Neuronal stem cell (in vitro differentiated cells): ENCODE results near the gene LRP4.

Experiments used
- DNase-seq: peaks from one replicate; pipeline ENCODE4 v3.0.0-alpha.2; 2013; ENCODE audit warnings: low spot score
- H2AFZ ChIP-seq: one replicate; pipeline ENCODE4 v1.6.1; 2013; ENCODE audit warnings: mild to moderate bottlenecking, low read length, inconsistent platforms
- H2AK5ac ChIP-seq: 2 replicates; pipeline ENCODE4 v1.6.1; 2013; ENCODE audit warnings: low read depth, mild to moderate bottlenecking, inconsistent platforms, low read length, moderate library complexity, mixed read lengths
- H2BK120ac ChIP-seq: 2 replicates; pipeline ENCODE4 v1.6.1; 2013; ENCODE audit warnings: low read depth, mild to moderate bottlenecking, inconsistent platforms, low read length, moderate library complexity, mixed read lengths
- H2BK12ac ChIP-seq: one replicate; pipeline ENCODE4 v1.6.1; 2013; ENCODE audit warnings: low read length, inconsistent platforms
- H2BK15ac ChIP-seq: 2 replicates; pipeline ENCODE4 v1.6.1; 2013; ENCODE audit warnings: mild to moderate bottlenecking, low read length, inconsistent platforms, mixed read lengths
- H2BK5ac ChIP-seq: one replicate; pipeline ENCODE4 v1.6.1; 2013; ENCODE audit warnings: inconsistent platforms, mild to moderate bottlenecking, low read length, moderate library complexity
- H3K14ac ChIP-seq: one replicate; pipeline ENCODE4 v1.6.1; 2013; ENCODE audit warnings: low read length, inconsistent platforms
- H3K18ac ChIP-seq: 2 replicates; pipeline ENCODE4 v1.6.1; 2013; ENCODE audit warnings: low read length, inconsistent platforms
- H3K23ac ChIP-seq: 2 replicates; pipeline ENCODE4 v1.6.1; 2013; ENCODE audit warnings: low read depth, mild to moderate bottlenecking, mixed read lengths, low read length, inconsistent platforms; ENCODE audit not compliant: poor library complexity
- H3K27ac ChIP-seq: replicated peaks from 3 replicates; pipeline ENCODE4 v1.5.1; 2013; ENCODE audit warnings: low read length, inconsistent platforms
- H3K27me3 ChIP-seq, 3 experiments: 2 replicates each; pipeline ENCODE4 v1.6.1; 2013; ENCODE audit warnings: low read length in 3 of 3, mild to moderate bottlenecking in 2 of 3, inconsistent platforms in 1 of 3, low read depth in 1 of 3, mixed read lengths in 1 of 3, moderate library complexity in 1 of 3; ENCODE audit not compliant: control insufficient read depth in 3 of 3, insufficient read depth in 3 of 3
- H3K36me3 ChIP-seq, 2 donors: replicated peaks in 1 of 2; 2 replicates each; pipeline ENCODE4 v1.6.1; 2013; ENCODE audit warnings: low read length in 2 of 2; ENCODE audit not compliant: control insufficient read depth in 2 of 2, insufficient read depth in 2 of 2
- H3K4ac ChIP-seq: 2 replicates; pipeline ENCODE4 v1.6.1; 2013; ENCODE audit warnings: inconsistent platforms, mild to moderate bottlenecking, low read length, moderate library complexity
- H3K4me1 ChIP-seq, 2 donors: 1 replicate in 1 of 2; 2 replicates in 1 of 2; pipeline ENCODE4 v1.6.1; 2013; ENCODE audit warnings: low read length in 2 of 2, low read depth in 1 of 2; ENCODE audit not compliant: control insufficient read depth in 2 of 2, insufficient read depth in 1 of 2
- H3K4me2 ChIP-seq: one replicate; pipeline ENCODE4 v1.6.1; 2013; ENCODE audit warnings: mild to moderate bottlenecking, low read length, inconsistent platforms; ENCODE audit not compliant: insufficient read depth, poor library complexity, severe bottlenecking
- H3K4me3 ChIP-seq, 2 donors: 2 replicates each; pipeline ENCODE4 v1.5.1; 2013; ENCODE audit warnings: low read length in 2 of 2, mild to moderate bottlenecking in 2 of 2, inconsistent platforms in 1 of 2, moderate library complexity in 1 of 2
- H3K79me1 ChIP-seq: one replicate; pipeline ENCODE4 v1.6.1; 2013; ENCODE audit warnings: low read depth, mild to moderate bottlenecking, inconsistent platforms, low read length, moderate library complexity
- H3K9ac ChIP-seq: one replicate; pipeline ENCODE4 v1.6.1; 2013; ENCODE audit warnings: mild to moderate bottlenecking, low read depth, low read length, inconsistent platforms; ENCODE audit not compliant: poor library complexity
- H3K9me3 ChIP-seq, 2 donors: replicated peaks in 1 of 2; 2 replicates each; pipeline versions ENCODE3 to v1.6.1; 2013; ENCODE audit warnings: low read length in 2 of 2, mild to moderate bottlenecking in 2 of 2, inconsistent platforms in 1 of 2, low read depth in 1 of 2, mixed read lengths in 1 of 2, moderate library complexity in 1 of 2; ENCODE audit not compliant: control insufficient read depth in 2 of 2, insufficient read depth in 1 of 2
- H4K8ac ChIP-seq: one replicate; pipeline ENCODE4 v1.6.1; 2013; ENCODE audit warnings: low read depth, mild to moderate bottlenecking, inconsistent platforms, low read length, moderate library complexity
- H4K91ac ChIP-seq: one replicate; pipeline ENCODE4 v1.6.1; 2013; ENCODE audit warnings: low read length, low read depth, mild to moderate bottlenecking, inconsistent platforms; ENCODE audit not compliant: poor library complexity
- WGBS, 2 donors: extraction: QIAGEN DNeasy Blood & Tissue Kit; methylation state at CpG; one replicate each; pipeline ENCODE4 v1.1.7; 2013; ENCODE audit warnings: missing lambda C conversion rate in 2 of 2, mixed read lengths in 1 of 2; ENCODE audit not compliant: insufficient read length in 2 of 2, insufficient replicate concordance in 1 of 2; ENCODE audit errors: extremely low coverage in 2 of 2; 5-methylcytosine and 5-hydroxymethylcytosine counted together

Gene LRP4

DNA sequence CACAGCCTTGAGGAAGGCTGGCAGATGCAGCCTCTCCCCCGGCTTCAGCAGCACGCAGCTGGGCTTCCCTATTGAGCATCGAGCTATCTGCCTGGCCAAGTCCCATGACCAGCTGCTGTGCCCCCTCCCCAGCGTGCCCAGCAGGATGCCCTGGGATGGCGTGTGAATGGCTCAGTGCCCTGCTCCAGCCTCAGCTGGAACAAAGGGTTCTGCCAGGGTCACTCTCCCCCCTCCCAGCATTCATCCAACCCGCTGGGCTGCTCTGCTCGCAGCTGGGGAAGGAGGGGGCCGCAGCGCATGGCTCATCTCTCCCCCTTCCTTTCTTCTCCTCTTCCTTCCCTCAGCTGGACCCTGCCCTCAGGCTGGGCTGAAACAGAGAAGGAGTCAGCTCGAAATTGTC, 14.5 kb downstream of the LRP4 start:
- Histone ChIP-seq H3K9me3 (peaks cover 0 to 5% of the 10 kb centered on the region in 2 donors), H3K27me3 (no peaks in the 10 kb centered on the region), H3K4me1 (peaks cover 12 to 18% of the 10 kb centered on the region in 2 donors), H3K9ac (no peak overlapping the region), H2BK120ac (peak overlapping the region; percentile 36), H3K4me3 (no peak overlapping the region), H2BK15ac (no peak overlapping the region), H4K8ac (no peak overlapping the region), H3K79me1 (peaks cover 4% of the 10 kb centered on the region), H2AK5ac (no peak overlapping the region), H3K14ac (peak overlapping the region; percentile 42), H4K91ac (no peak overlapping the region), H3K18ac (peak overlapping the region; percentile 46), H2AFZ (no peak overlapping the region), H3K4me2 (no peak overlapping the region), H3K23ac (no peak overlapping the region), H2BK5ac (no peak overlapping the region), H3K4ac (no peak overlapping the region), H3K27ac (no peak overlapping the region), H2BK12ac (no peak overlapping the region), H3K36me3 (peaks cover 6 to 24% of the 10 kb centered on the region in 2 donors)
- no peak for DNase-seq
- no CpG with 5 or more reads among the region's 10 CpGs for WGBS, 2 donors

DNA sequence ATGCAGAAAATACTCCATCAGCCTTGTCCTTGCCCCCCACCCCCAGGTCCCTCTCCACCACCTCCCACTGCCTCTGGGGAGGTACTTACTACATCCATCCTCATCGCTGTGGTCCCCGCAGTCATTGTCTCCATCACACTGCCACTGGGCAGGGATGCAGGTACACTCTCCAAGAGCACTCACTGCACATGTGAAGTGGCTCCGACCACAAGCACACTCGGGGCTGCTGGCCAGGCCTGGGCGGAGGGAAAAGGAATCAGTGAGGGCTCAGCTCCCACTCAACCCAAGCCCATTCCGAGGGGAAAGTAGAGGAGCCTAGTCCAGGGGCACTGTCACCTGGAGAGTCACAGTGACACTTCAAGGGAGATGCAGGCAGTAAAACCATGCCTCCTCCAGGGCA, 15.7 kb downstream of the LRP4 start:
- Histone ChIP-seq H3K23ac (no peak overlapping the region), H2BK15ac (no peak overlapping the region), H3K18ac (no peak overlapping the region), H2BK120ac (no peak overlapping the region), H3K4me3 (peak overlapping the region in 1 of 2 donors; percentile 44), H3K4me2 (no peak overlapping the region), H4K91ac (no peak overlapping the region), H4K8ac (no peak overlapping the region), H2AFZ (no peak overlapping the region), H3K79me1 (peaks cover 3% of the 10 kb centered on the region), H3K4ac (no peak overlapping the region), H3K27ac (no peak overlapping the region), H3K4me1 (peaks cover 12 to 18% of the 10 kb centered on the region in 2 donors), H3K27me3 (no peaks in the 10 kb centered on the region), H3K9me3 (peaks cover 0 to 11% of the 10 kb centered on the region in 2 donors), H2AK5ac (no peak overlapping the region), H2BK5ac (no peak overlapping the region), H3K9ac (no peak overlapping the region), H2BK12ac (no peak overlapping the region), H3K36me3 (peaks cover 13 to 32% of the 10 kb centered on the region in 2 donors), H3K14ac (no peak overlapping the region)
- DNase-seq, result no peak
- WGBS, 2 donors, result no CpG with 5 or more reads among the region's 6 CpGs

DNA sequence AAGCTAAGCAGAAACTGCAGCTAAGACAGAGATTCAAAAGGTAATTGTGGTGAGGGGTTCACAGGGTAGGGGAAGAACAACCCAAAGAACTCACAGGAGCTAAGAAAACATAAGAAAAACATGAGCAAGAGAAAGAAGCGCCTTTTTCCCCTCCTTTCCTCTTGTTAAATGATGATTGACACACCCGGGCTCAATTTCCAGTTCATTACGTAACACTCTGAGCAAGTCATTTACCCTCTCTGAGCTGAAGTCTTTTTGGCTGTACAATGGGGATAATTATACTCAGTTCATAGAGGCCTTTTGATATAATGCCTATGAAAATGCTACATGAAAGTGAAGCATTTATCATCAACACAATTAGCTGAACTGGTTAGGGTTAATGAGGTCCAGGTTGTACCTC, 17.2 kb downstream of the LRP4 start:
- Histone ChIP-seq H3K9ac (no peak overlapping the region), H3K79me1 (peaks cover 3% of the 10 kb centered on the region), H4K91ac (no peak overlapping the region), H3K4me2 (no peak overlapping the region), H3K4me1 (peaks cover 8 to 12% of the 10 kb centered on the region in 2 donors), H2BK5ac (no peak overlapping the region), H3K9me3 (peaks cover 0 to 11% of the 10 kb centered on the region in 2 donors), H3K23ac (no peak overlapping the region), H3K14ac (no peak overlapping the region), H2BK12ac (no peak overlapping the region), H2AK5ac (no peak overlapping the region), H3K27ac (no peak overlapping the region), H2BK120ac (no peak overlapping the region), H2BK15ac (no peak overlapping the region), H3K18ac (no peak overlapping the region), H3K4me3 (no peak overlapping the region), H3K36me3 (peaks cover 20 to 41% of the 10 kb centered on the region in 2 donors), H3K4ac (no peak overlapping the region), H2AFZ (no peak overlapping the region), H3K27me3 (no peaks in the 10 kb centered on the region), H4K8ac (no peak overlapping the region)
- DNase-seq, result no peak
- WGBS, 2 donors, result no CpG with 5 or more reads among the region's 3 CpGs

DNA sequence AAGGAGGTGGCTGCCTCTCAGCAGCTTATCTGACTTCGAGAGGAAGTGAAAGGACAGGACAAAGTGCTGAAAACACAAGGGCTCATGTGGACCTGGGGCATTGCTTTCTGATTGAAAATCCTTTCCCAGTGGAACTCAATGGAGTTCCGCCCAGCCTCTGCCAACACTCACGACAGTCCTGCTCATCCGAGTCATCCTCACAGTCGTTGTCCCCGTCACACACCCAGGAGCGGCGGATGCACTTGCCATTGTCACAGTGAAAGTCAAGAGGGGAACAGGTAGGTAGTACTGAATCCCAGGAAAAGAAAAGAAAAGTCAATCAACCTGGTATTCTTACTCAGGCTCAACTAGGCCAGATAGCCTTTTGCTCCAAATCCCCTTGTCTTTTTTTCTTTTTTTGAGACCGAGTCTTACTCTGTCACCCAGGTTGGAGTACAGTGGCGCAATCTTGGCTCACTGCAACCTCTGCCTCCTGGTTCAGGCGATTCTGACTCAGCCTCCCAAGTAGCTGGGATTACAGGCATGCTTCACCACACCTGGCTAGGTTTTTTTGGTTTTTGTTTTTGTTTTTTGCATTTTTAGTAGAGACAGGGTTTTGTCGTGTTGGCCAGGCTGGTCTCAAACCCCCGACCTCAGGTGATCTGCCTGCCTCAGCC, 18.1 kb downstream of the LRP4 start:
- H3K9ac ChIP-seq, result no peak overlapping the region
- H3K9me3 ChIP-seq, result peaks cover 0 to 11% of the 10 kb centered on the region in 2 donors
- H2BK5ac ChIP-seq, result no peak overlapping the region
- no peak overlapping the region for H2AFZ ChIP-seq
- H3K36me3 ChIP-seq, result peaks cover 27 to 48% of the 10 kb centered on the region in 2 donors
- H3K27ac ChIP-seq, result no peak overlapping the region
- peak overlapping the region; percentile 4 for H2BK120ac ChIP-seq
- H2BK15ac ChIP-seq, result no peak overlapping the region
- no CpG with 5 or more reads among the region's 13 CpGs for WGBS, 2 donors
- peaks cover 8 to 12% of the 10 kb centered on the region in 2 donors for H3K4me1 ChIP-seq
- no peak overlapping the region for H2BK12ac ChIP-seq
- H3K4me3 ChIP-seq, result no peak overlapping the region
- no peak overlapping the region for H3K14ac ChIP-seq
- no peak overlapping the region for H3K18ac ChIP-seq
- H4K8ac ChIP-seq, result no peak overlapping the region
- no peak overlapping the region for H3K4ac ChIP-seq
- H2AK5ac ChIP-seq, result no peak overlapping the region
- no peak for DNase-seq
- H3K27me3 ChIP-seq, result no peaks in the 10 kb centered on the region
- peaks cover 5% of the 10 kb centered on the region for H3K79me1 ChIP-seq
- H3K4me2 ChIP-seq, result no peak overlapping the region
- no peak overlapping the region for H3K23ac ChIP-seq
- H4K91ac ChIP-seq, result no peak overlapping the region
